Hematopoietic multipotent progenitor cell treated with erythropoietin and hydrocortisone succinate and interleukin-3 and kit ligand, for 17 days (in vitro differentiated cells): ENCODE data around the gene SSR2.
"Not testable (repeated sequence)": the region's sequence is repeated elsewhere in the genome, so short reads cannot be mapped to it uniquely, and the experiment has no call there.

Experiments used
- DNase-seq: peaks from one replicate; pipeline ENCODE4 v3.0.0-alpha.2; 2015; ENCODE audit warnings: low spot score

The SSR2 gene

GRCh38 chr1:156048663-156049258 lies 28.0 kb upstream of the SSR2 start:
- DNase-seq, result no peak

- no peak for DNase-seq
Observed at GRCh38 chr1:156045076-156045475, 24.3 kb upstream of the SSR2 start.

- no peak for DNase-seq
Observed at GRCh38 chr1:156042828-156043227, 22.1 kb upstream of the SSR2 start.

GRCh38 chr1:156034991-156035390 lies 14.2 kb upstream of the SSR2 start:
- DNase-seq, result not testable (repeated sequence)

- no peak for DNase-seq
Observed at GRCh38 chr1:156033011-156033410, 12.3 kb upstream of the SSR2 start.

- DNase-seq, result no peak
Observed at GRCh38 chr1:156026588-156026987, 5.8 kb upstream of the SSR2 start.

GRCh38 chr1:156025876-156026275 lies 5.1 kb upstream of the SSR2 start:
- DNase-seq, result no peak

- no peak for DNase-seq
Observed at GRCh38 chr1:156024801-156025200, 4.0 kb upstream of the SSR2 start.

- no peak for DNase-seq
Observed at GRCh38 chr1:156021954-156022353, 1.2 kb upstream of the SSR2 start.

GRCh38 chr1:156021093-156021428 lies 310 bp upstream of the SSR2 start:
- no peak for DNase-seq

GRCh38 chr1:156019946-156020292 lies 832 bp downstream of the SSR2 start:
- no peak for DNase-seq

- DNase-seq, result no peak
Observed at GRCh38 chr1:156014829-156015228, 5.9 kb downstream of the SSR2 start.

- DNase-seq, result no peak
Observed at GRCh38 chr1:156012051-156012817, 8.5 kb downstream of the SSR2 start.

- no peak for DNase-seq
Observed at GRCh38 chr1:156009404-156009803, 11.3 kb downstream of the SSR2 start.

- no peak for DNase-seq
Observed at GRCh38 chr1:156006666-156007376, 13.9 kb downstream of the SSR2 start.

- no peak for DNase-seq
Observed at GRCh38 chr1:156004843-156005584, 15.7 kb downstream of the SSR2 start.

- no peak for DNase-seq
Observed at GRCh38 chr1:156003923-156004188, 16.9 kb downstream of the SSR2 start.

GRCh38 chr1:156002188-156002911 lies 18.4 kb downstream of the SSR2 start:
- no peak for DNase-seq

GRCh38 chr1:156001662-156002171 lies 19.0 kb downstream of the SSR2 start:
- DNase-seq, result no peak

GRCh38 chr1:156001021-156001661 lies 19.6 kb downstream of the SSR2 start:
- DNase-seq, result no peak

GRCh38 chr1:155999964-156000363 lies 20.8 kb downstream of the SSR2 start:
- no peak for DNase-seq

GRCh38 chr1:155996166-155996565 lies 24.6 kb downstream of the SSR2 start:
- DNase-seq, result peak; percentile 1
